ENCODE results near the gene PKNOX2. TPM values are rescaled to one million over a fixed set of nuclear protein-coding genes. Genes with fewer than 3 reads are reported as not detected.

Gene PKNOX2
- total and polyA plus RNA-seq, 2 of the 8 experiments (the other 6 are each of a cell fraction or from before 2014, with no cell fraction given): 2.0 TPM

DNA sequence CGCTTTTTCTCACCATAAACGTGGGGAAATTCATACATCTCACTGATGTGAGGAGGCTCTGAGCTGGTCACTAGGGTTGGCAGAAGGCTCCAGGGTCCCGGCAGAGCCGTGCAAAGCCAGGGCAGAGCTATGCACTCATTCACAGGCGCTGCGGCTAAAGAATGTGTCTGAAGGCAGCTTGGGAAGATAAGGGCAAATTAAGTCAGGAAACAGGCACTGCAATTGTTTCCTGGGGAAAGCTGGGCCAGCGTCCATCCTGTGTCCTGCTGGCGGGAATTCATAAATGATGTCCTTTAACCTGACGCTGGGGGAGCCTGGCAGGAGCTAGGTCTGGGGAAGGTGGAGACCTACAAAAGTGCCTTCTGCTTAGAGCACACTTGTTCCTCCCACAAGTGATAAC is 27.6 kb downstream of the PKNOX2 start:
- ChIA-PET CTCF (ENCODE audit: partially characterized antibody) (interaction anchor here (0.9 to 1.7 kb wide), 11 partner anchors 9 to 212 kb away, joined by 3 to 7 read pairs (median 3); no protein-coding TSS in a partner anchor), POLR2A (ENCODE audit: partially characterized antibody) (interaction anchor here (1.2 to 1.9 kb wide), 2 partner anchors 12 to 27 kb away, joined by 3 to 5 read pairs; no protein-coding TSS in a partner anchor)
- Histone ChIP-seq H4K20me1 (replicated peaks in 1 of 2; ENCODE audit: control insufficient read depth in 1 of 2, insufficient read depth in 2 of 2, low read length in 2 of 2) (no peaks in the 10 kb centered on the region), H4K5ac (ENCODE audit: insufficient read length, low read depth, low read length) (no peak overlapping the region), H3K36me3 (ENCODE audit: control insufficient read depth in 2 of 4, insufficient read depth in 4 of 4, low read length in 3 of 4) (0 out of 8 replicates have a peak, but pooled peaks cover 0 to 2% (median 0%) of the 10 kb centered on the region in 4 experiments), H2BK20ac (ENCODE audit: low read length) (no peak overlapping the region), H3K23ac (ENCODE audit: insufficient read length) (no peak overlapping the region), H2AFZ (ENCODE audit: low read length) (no peak overlapping the region), H2BK5ac (ENCODE audit: low read depth, low read length) (no peak overlapping the region), H3K79me1 (ENCODE audit: low read depth, low read length) (no peaks in the 10 kb centered on the region), H2BK120ac (replicated peaks; ENCODE audit: low read depth, low read length) (no peak overlapping the region), H2BK15ac (ENCODE audit: low read length) (no peak overlapping the region), H3K4me2 (ENCODE audit: insufficient read depth in 1 of 2, low read depth in 2 of 2, low read length in 2 of 2) (no peak overlapping the region), H2BK12ac (ENCODE audit: low read depth, low read length) (no peak overlapping the region), H3K4me3 (ENCODE audit: extremely low read depth in 1 of 4, insufficient read depth in 2 of 4, low read depth in 3 of 4, low read length in 4 of 4) (no peak overlapping the region), H3K14ac (ENCODE audit: insufficient read length) (no peak overlapping the region), H3K27me3 (replicated peaks in 1 of 4; ENCODE audit: control insufficient read depth in 3 of 4, extremely low read depth in 1 of 4, insufficient read depth in 3 of 4, low read length in 3 of 4) (no peaks in the 10 kb centered on the region; a peak in 1 of 7 replicates), H3K9me3 (ENCODE audit: insufficient read depth in 2 of 2, low read depth in 1 of 2, low read length in 1 of 2) (peaks cover 0 to 5% of the 10 kb centered on the region in 2 experiments; a peak in 1 of 4 replicates), H3K23me2 (ENCODE audit: low read depth, low read length) (no peaks in the 10 kb centered on the region), H3K4ac (replicated peaks; ENCODE audit: insufficient read length, low read depth, low read length) (no peak overlapping the region), H3K9ac (replicated peaks in 1 of 4; ENCODE audit: extremely low read depth in 1 of 4, low read depth in 3 of 4, low read length in 3 of 4) (no peak overlapping the region), H4K8ac (ENCODE audit: extremely low read depth, insufficient read depth, low read length) (no peak overlapping the region), H3K79me2 (ENCODE audit: control insufficient read depth in 1 of 2, insufficient read depth in 2 of 2, low read length in 2 of 2) (no peaks in the 10 kb centered on the region), H2AK5ac (ENCODE audit: low read depth, low read length) (no peak overlapping the region), H3K56ac (replicated peaks; ENCODE audit: insufficient read length, low read depth, low read length) (no peak overlapping the region), H3K27ac (ENCODE audit: low read depth, low read length) (no peak overlapping the region), H3K18ac (ENCODE audit: extremely low read depth, low read length) (no peak overlapping the region), H3K4me1 (replicated peaks in 1 of 4; ENCODE audit: control insufficient read depth in 3 of 4, insufficient read depth in 4 of 4, low read length in 3 of 4) (peaks cover 0 to 7% (median 5%) of the 10 kb centered on the region in 4 experiments; a peak in 6 of 7 replicates), H4K91ac (replicated peaks; ENCODE audit: insufficient read length, low read length) (no peak overlapping the region)
- DNase-seq (ENCODE audit: low read depth in 1 of 2, low spot score in 2 of 2) (no peak), FAIRE-seq (no peak)
- 63% methylated on average over 9 of the region's 9 CpGs; no CpG with 5 or more reads in 1 of the 2 experiments for WGBS, 2 experiments (ENCODE audit: extremely low coverage in 1 of 2, insufficient coverage in 1 of 2, insufficient read length in 1 of 2, insufficient replicate concordance in 2 of 2, low coverage in 1 of 2, low lambda C conversion rate in 2 of 2, missing lambda C conversion rate in 1 of 2)
- TF ChIP-seq CBX5 (IDR thresholded peaks at IDR 0.05; ENCODE audit: low read depth, low read length) (no peak), RAD21 (IDR thresholded peaks at IDR 0.05 in 1 of 2, conservative IDR thresholded peaks at IDR 0.05 in 1 of 2; ENCODE audit: low read depth in 2 of 2, low read length in 2 of 2) (no peak), POLR2A (IDR thresholded peaks at IDR 0.05; ENCODE audit: control extremely low read depth in 1 of 2, low read depth in 2 of 2, low read length in 2 of 2) (no peak), EZH2 (IDR thresholded peaks at IDR 0.05; ENCODE audit: low read depth, low read length, severe bottlenecking) (no peak), MAFK (IDR thresholded peaks at IDR 0.05; ENCODE audit: low read depth, low read length) (no peak), EGR1 (IDR thresholded peaks at IDR 0.05; ENCODE audit: borderline replicate concordance, low read depth, low read length) (no peak), GABPA (IDR thresholded peaks at IDR 0.05; ENCODE audit: borderline replicate concordance, insufficient read depth, low read length) (no peak), NANOG (IDR thresholded peaks at IDR 0.05; ENCODE audit: insufficient read depth, low read depth, low read length, poor library complexity, severe bottlenecking) (no peak), TCF12 (IDR thresholded peaks at IDR 0.05; ENCODE audit: low read depth, low read length) (no peak)
- TF ChIP-seq, protein P1, sequence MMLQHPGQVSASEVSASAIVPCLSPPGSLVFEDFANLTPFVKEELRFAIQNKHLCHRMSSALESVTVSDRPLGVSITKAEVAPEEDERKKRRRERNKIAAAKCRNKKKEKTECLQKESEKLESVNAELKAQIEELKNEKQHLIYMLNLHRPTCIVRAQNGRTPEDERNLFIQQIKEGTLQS (IDR thresholded peaks at IDR 0.05; ENCODE audit: insufficient read depth, low read depth, low read length): no peak
- TF ChIP-seq, protein P2, sequence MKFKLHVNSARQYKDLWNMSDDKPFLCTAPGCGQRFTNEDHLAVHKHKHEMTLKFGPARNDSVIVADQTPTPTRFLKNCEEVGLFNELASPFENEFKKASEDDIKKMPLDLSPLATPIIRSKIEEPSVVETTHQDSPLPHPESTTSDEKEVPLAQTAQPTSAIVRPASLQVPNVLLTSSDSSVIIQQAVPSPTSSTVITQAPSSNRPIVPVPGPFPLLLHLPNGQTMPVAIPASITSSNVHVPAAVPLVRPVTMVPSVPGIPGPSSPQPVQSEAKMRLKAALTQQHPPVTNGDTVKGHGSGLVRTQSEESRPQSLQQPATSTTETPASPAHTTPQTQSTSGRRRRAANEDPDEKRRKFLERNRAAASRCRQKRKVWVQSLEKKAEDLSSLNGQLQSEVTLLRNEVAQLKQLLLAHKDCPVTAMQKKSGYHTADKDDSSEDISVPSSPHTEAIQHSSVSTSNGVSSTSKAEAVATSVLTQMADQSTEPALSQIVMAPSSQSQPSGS (IDR thresholded peaks at IDR 0.05; ENCODE audit: low read length): no peak

All from H1 (cell line).